Esophagus squamous epithelium (tissue), 4 donors: ENCODE data around the gene KIAA2012.

Experiments
- POLR2A ChIP-seq, 4 donors: fragments of 450-650 bp; IDR thresholded peaks; one replicate each; pipeline ENCODE4 v1.6.1; 2017; ENCODE audit warnings: antibody characterized with exemption in 4 of 4, mild to moderate bottlenecking in 4 of 4, moderate library complexity in 3 of 4
- TF ChIP-seq, protein P1 (sequence below), 6 experiments: fragments of 450-650 bp in 4 of 6; fragments of 200-600 bp in 2 of 6; sonication (generic) in 2 of 6; IDR thresholded peaks; one replicate each; pipeline ENCODE4 v1.5.1; 2016 to 2019; ENCODE audit warnings: antibody characterized with exemption in 6 of 6, mild to moderate bottlenecking in 4 of 6, moderate library complexity in 4 of 6

DNA sequence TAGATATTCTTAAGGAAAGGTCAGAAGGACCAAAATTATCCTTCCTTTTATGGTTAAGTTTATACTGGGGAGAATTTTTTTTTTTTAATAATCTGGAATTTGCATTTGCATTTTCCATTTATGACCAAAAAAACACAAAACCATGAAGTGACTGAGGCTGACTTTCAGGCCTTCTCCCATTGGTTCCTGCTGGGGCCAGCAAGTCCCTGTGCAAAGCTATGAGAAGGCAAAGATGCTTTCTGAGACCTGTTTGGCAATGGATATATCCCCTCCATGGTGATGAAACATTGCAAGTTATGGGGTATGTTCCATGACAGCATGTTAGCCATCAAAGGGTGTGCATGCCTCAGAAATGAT, 60.8 kb downstream of the KIAA2012 start:
- TF ChIP-seq, protein P1, sequence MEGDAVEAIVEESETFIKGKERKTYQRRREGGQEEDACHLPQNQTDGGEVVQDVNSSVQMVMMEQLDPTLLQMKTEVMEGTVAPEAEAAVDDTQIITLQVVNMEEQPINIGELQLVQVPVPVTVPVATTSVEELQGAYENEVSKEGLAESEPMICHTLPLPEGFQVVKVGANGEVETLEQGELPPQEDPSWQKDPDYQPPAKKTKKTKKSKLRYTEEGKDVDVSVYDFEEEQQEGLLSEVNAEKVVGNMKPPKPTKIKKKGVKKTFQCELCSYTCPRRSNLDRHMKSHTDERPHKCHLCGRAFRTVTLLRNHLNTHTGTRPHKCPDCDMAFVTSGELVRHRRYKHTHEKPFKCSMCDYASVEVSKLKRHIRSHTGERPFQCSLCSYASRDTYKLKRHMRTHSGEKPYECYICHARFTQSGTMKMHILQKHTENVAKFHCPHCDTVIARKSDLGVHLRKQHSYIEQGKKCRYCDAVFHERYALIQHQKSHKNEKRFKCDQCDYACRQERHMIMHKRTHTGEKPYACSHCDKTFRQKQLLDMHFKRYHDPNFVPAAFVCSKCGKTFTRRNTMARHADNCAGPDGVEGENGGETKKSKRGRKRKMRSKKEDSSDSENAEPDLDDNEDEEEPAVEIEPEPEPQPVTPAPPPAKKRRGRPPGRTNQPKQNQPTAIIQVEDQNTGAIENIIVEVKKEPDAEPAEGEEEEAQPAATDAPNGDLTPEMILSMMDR (IDR thresholded peaks at IDR 0.05), result no peak
- TF ChIP-seq POLR2A (IDR thresholded peaks at IDR 0.05), result no peak
